HG03025 (cell line): Measurements from ENCODE around the gene CFAP43.

Source experiments
- ATAC-seq: cut with Tn5 transposase; IDR thresholded peaks from one replicate; pipeline ENCODE4 v1.9.1; 2021; ENCODE audit warnings: mild to moderate bottlenecking, moderate library complexity; ENCODE audit not compliant: unreplicated experiment, low FRiP score

The CFAP43 gene

GRCh38 chr10:104100795-104101194, 131.4 kb downstream of the CFAP43 start:
- no peak for ATAC-seq

DNA sequence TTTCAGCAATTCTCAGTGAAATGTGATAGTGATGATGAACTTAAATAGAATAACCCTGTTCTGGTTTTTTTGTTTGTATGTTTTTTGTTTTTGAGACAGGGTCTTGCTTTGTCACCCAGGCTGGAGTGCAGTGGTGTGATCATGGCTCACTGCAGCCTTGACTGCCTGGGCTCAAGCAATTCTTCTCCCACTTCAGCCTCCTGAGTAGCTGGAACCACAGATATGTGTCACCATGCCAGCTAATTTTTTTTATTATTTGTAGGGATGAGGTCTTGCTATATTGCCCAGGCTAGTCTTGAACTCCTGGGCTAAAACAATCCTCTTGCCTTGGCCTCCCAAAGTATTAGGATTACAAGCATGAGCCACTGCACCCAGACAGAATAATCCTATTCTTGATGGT, 132.2 kb downstream of the CFAP43 start:
- ATAC-seq = no peak

DNA sequence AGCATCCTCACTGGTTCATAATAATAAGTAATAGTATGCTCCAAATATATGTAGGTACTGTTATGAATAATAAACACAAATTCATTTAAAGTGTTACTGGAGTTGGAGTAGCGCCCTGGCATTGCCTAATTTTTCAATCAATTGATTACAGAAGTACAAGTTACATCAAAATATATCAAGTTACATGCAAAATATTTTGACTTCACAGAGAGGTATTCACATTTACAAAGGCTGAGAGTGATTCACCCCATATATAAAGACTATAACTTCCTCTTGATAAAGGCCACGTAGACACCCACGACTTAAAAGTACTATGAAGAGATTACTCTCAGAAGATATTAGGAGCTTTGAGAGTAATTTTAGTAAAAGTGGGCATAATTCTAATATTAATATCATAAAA, 132.9 kb downstream of the CFAP43 start:
- ATAC-seq = no peak

DNA sequence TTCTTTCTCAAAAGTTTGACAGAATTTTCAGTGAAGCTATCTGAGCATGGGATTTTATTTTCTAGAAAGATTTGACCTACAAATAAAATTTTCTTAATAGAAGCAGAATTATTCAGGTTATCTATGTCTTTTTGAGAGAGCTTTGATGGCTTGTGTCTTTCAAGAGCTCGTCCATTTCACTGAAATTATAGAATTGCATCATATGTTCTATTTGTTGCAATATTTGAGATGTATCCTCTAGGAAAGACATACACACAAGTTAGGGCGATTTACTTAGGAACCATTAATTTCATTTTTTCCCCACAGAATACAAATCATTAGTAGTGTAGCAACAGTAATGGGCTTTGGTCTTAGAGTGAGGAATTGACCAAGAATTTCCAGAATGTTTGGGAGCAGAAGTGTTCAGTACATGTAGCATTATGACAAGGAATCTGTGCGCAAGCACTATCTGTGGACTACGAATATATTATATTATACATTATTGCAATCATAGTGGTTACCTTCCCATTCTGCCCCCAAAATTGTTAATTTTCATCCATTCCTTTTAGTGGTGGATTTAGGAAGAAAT, 133.7 kb downstream of the CFAP43 start:
- ATAC-seq = no peak

GRCh38 chr10:104096692-104097091, 135.5 kb downstream of the CFAP43 start:
- no peak for ATAC-seq

- no peak for ATAC-seq
These were observed 139.4 kb downstream of the CFAP43 start for GRCh38 chr10:104092749-104093148.

DNA sequence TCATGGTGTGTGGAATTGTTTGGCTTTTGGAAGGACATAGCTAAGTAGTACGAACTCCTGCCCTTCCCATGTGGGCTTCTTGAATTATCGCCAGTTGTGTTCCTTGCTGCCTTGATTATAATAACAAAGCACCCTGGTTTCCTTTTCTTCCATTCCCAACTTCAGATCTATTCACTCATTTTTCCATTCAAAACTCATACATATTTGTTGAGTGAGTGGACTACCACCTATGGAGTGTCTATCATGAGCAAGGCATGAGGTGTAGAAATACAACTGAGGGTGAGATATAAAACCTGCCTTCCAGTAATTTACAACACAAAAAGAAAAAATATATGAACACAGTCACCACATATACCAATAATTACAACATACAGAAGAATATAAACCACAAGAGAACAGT, 141.6 kb downstream of the CFAP43 start:
- ATAC-seq = no peak

DNA sequence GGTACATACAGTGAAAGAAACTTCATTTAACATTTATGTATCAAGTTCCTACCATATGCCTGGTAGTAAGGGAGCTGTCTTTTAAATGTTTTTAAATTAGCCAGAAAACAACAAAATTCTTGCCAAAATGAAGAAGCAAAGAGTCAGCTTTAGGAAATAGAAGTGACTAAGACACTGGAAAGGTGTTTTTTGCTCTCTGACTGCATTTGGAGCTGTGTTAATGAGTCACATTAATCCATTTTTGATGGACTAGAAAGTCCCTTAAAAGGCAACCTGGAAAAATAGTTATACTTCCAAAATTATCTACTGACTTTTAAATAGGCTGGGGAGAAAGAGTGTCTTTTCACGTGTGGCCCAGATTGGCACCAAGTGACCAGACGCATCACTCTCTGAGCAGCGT, 142.5 kb downstream of the CFAP43 start:
- ATAC-seq = no peak

- ATAC-seq = no peak
These were observed 143.9 kb downstream of the CFAP43 start for GRCh38 chr10:104088239-104088638.

DNA sequence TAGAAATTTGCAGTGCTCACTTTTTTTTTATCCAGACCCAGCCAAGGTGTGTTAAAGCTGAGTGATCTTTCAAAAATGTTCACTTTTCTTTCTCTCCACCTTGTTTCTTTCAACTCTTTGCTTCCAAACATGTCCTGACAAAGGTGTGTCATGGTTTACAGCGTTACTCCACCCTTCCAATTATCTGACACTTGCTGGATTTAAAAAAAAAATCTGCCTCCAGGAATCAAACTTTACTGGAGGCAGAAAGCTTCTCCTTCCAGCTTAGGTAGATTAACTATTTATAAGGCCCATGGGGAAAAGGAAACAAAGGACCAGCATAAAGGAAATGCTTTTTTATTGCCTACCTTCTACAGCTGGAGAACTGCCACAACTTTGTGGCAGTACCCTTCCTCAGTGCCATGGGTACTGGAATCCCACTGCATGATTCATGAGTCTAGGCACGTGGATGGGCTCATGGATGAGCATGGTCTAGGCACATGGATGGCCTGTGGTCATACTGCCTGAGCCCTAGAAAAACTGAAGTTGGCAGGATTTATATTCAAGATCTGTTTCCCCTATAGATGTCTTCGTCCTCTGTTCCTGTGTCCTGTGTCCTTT, 146.3 kb downstream of the CFAP43 start, which contains the start of gene COL17A1:
COL17A1 (minus strand) TSS at position 80 of the 600 bp plus-strand sequence. CDS start 5,207 bp downstream, outside the sequence.
- no peak for ATAC-seq

DNA sequence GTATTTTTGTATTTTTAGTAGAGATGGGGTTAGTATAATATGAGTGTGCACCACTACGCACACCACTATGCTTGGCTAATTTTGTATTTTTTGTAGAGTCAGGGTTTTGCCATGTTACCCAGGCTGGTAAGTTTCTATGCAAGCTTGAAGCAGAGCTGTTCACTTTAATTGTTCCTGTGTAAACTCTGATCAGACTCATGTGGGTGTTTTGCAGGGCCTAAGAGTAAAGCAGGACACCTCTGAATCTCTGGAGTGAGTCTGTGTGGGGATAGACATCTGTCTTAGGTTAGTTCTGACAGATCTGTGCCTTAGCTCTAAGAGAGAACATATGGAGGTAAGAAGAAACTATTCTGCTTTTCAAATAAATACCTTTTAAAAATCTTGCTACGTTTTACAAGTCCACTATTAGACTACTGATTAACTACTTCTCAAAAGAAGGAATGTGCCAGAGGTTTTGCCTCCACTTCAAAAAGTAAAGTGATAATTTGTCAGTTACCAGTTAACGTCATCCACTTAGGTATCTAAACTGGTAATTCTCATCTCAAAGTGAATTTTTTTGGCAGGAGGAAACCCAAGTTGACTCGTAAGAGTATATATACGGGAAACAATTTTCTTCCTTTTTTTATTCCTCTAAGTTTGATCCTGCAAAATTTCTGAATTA, 147.6 kb downstream of the CFAP43 start:
- ATAC-seq = no peak

GRCh38 chr10:104081998-104082397, 150.2 kb downstream of the CFAP43 start:
- ATAC-seq = no peak

GRCh38 chr10:104080762-104081161, 151.4 kb downstream of the CFAP43 start:
- ATAC-seq = no peak
